A673 (cell line): ENCODE results near the gene TENM4.

Experiments used
- CTCF ChIP-seq: fragments of 300-800, 200-600 bp; sonication (generic); conservative IDR thresholded peaks from 2 replicates; pipeline ENCODE4 v1.5.1; 2017; ENCODE audit warnings: low read depth, mild to moderate bottlenecking, antibody characterized with exemption, low read length, moderate library complexity, mixed read lengths
- EZH2 ChIP-seq: fragments of 200-600 bp; sonication (generic); IDR thresholded peaks from 2 replicates; pipeline ENCODE4 v1.6.1; 2017; ENCODE audit warnings: borderline replicate concordance, low read depth, mild to moderate bottlenecking, mixed read lengths, antibody characterized with exemption, low read length; ENCODE audit not compliant: poor library complexity, severe bottlenecking

DNA sequence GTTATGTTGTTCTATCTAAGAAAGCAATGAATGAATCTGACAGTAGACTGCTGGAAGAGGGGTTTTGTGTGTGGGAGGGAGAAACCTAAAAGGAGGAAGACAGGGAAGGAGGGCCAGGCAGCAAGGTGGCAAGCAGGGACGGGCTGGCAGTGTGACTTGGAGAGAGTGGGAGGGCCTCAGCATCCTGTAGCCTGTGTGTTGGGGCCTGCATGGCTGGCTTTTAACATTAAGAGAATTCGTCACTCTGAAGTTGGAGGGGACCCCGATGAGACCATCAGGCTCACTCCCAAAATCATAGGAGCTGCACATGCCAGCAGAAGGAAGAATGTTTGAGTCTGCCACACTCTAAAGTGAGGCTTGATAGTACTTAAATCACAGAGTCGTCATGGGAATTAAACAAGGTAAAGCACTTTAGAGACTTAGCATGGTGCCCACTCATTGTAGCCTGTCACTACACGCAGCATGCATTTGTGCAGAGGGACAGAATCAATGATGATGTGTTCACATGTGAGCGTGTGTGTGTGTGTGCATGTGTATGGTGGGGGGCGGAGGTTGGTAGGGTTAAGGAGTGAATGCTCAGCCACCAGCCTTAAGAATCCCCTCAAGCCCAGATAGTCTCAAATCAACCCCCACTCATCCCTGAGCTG lies 199.5 kb downstream of the TENM4 start:
- TF ChIP-seq CTCF (no peak), EZH2 (no peak)
